DOHH2 (cell line): Measurements from ENCODE around the gene SLC28A1.

Experiments used
- CTCF ChIP-seq: fragments of 200-600 bp; sonication (generic); IDR thresholded peaks from one replicate; pipeline ENCODE4 v1.5.1; 2014; ENCODE audit warnings: antibody characterized with exemption, mild to moderate bottlenecking, low read depth, low read length; ENCODE audit not compliant: poor library complexity, severe bottlenecking
- EZH2phosphoT487 ChIP-seq: fragments of 200-600 bp; sonication (generic); IDR thresholded peaks from 2 replicates; pipeline ENCODE4 v1.6.1; 2017; ENCODE audit warnings: borderline replicate concordance, mild to moderate bottlenecking, antibody characterized with exemption, low read length, moderate library complexity, mixed read lengths

DNA sequence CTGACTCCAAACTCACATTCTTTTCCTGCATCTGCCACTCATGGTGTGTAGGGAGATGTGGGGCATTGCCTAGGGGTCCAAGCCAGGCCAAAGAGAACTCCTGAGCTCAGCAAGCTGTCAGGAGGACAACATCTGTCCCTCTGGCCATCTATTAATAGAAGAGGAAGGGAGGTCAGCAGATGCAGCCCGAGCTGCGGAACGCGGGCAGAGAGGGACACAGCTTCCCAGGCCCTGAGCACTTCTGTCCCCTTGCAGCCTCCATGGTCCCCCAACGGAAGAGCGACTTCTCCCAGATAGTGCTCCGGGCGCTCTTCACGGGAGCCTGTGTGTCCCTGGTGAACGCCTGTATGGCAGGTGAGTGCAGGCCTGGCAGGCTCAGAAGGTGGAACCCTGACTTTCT is 59.8 kb downstream of the SLC28A1 start:
- TF ChIP-seq CTCF (no peak), EZH2phosphoT487 (no peak)
